HG03575 (cell line): ENCODE data around the gene REXO1.

Experiments used
- ATAC-seq: cut with Tn5 transposase; IDR thresholded peaks from one replicate; pipeline ENCODE4 v1.9.1; 2021; ENCODE audit not compliant: unreplicated experiment, insufficient number of reproducible peaks, low FRiP score; ENCODE audit errors: extremely low read depth

The REXO1 gene

DNA sequence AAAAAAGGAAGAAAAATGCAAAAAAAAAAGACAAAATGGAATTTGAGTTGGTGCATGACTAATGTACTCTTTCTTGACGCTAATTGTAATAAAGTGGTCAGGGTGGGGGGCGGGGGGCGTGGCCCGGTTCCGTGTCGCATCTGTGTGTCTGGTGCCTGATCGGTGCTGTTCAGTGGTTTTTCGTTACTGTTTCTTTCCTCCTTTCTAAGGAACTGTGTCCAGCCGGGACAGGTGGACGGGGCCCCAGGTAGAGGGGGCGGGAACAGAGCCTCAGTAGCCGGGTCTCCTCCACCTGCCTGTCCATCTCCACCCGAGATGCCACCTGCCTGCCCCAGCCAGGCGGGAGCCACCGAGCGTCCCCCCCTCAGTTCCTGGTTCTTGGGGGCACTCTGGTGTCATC lies 68.7 kb downstream of the REXO1 start:
- no peak for ATAC-seq

DNA sequence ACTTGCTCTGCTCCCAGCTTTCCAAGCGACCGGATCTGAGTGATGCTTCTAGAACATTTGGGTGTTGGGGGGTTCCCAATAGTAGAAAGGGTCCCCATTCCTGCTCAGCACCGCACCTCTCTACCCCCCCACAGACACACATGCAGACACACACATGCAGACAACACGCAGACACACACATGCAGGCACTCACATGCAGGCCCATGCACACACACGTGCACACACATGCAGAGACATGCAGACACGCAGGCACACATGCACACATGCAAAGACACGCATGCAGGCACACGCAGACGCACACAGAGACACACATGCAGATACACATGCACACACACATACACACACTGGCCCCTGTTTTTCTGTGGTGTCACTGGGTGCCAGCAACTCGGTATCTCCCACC lies 71.1 kb downstream of the REXO1 start:
- ATAC-seq = no peak

DNA sequence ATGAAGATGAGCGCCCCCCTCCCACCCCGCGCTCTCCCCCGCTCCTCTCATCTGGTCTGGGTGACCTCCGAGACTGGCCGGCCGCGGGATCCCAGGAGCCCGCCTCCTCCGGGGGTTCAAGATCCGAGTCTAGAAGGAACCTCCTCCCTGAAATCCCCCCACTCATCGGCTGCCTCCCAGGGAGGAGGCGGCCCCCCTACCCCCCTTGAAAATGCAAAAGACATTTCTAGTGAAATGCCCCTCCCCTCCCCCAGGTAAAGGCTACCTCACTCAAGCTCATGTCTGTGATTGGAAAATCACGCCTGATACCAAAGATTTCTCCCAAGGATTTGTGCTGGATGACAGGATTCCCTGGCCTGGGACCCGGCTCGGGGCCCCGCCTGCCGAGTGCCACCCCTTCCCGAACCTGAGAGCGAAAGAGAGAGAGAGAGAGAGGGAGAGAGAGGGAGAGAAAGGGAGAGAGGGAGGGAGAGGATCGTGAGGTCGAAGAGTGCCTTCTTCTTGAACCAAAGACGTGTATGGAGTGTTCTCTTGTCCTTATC lies 71.6 kb downstream of the REXO1 start:
- no peak for ATAC-seq

DNA sequence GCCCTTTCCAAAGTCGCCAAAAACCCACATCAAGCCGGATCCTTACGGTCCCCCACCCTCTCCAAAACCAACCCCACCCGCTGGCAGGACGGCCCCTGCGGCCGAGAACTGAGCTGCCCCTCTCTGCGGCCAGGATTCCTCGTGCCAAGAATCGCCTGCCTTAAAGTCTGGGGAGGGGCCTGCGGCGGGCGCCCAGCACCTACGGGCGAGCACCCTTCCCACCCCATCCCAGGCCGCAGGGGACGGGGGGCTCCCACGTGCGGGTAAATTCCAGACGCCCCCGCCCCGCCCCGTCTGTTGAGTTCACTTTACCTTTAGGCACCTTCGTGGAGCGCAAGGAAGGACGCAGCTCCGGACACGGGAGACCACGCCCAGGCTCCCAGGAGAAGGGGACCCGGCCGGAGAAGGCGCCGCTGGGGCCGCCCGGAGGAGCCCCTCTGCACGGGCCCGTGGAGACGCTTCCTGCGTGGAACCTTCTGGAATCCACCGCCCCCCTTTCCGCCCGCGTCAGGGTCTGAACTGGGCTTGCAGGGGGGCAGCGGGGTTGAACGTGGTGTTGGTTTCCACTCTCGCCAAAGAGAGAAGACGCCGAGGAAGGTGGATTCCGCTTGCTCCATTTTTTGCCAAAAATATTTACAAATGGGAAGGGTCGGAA lies 72.2 kb downstream of the REXO1 start:
- no peak for ATAC-seq

GRCh38 chr19:1774989-1775772 lies 73.1 kb downstream of the REXO1 start:
- no peak for ATAC-seq

DNA sequence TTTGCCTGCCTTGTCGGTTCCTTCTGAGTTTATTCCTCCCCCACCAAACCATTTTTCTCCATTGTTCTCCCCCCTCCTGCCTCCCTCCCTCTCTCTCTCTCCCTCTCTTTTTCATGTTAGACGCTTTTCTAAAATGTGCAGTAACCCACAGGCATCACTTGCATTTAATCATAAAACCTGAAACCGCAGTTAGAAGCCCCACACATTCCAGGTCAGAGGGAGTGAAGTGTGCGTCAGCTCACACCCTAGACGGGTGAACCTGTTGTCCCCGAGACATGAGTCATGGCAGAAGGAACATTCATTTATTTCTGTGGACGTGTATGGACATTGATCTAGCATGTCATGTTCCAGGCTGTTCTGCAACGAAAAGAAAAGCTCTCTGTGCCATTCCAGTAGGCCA lies 75.1 kb downstream of the REXO1 start:
- no peak for ATAC-seq

DNA sequence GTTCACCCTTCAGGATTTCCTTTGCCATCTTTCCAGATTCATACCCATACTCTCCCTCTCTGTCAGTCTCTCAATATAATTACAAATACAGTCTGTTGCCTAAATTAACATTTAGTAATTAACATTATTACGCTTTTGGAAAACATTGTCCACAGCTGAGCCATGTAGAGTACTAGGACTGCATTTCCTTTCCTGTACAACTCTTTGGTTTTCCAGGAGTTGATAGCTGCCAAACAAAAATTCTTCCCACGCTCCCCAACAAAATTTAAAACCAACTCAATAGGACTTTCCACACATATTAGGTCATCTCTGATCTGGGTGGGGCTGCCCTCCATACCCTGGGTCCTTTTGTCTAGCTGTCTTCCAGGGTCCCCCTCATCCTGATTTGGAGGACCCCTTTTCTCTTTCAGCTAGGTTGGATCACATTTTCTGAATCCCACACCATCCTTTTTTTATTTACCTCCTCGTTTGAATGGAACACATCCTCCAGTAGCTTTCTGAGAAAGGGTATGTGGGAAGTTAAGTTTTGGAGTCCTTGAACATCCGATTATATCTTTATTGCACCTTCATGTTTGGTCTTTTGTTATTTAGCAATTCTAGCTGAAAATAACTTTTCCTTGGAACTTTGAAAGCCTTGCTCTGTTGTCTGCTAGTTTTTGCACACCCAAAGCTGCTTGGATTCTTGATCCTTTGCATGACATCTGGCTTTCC lies 77.3 kb downstream of the REXO1 start:
- ATAC-seq = no peak

- no peak for ATAC-seq
Observed at GRCh38 chr19:1769645-1769985, 78.7 kb downstream of the REXO1 start.

DNA sequence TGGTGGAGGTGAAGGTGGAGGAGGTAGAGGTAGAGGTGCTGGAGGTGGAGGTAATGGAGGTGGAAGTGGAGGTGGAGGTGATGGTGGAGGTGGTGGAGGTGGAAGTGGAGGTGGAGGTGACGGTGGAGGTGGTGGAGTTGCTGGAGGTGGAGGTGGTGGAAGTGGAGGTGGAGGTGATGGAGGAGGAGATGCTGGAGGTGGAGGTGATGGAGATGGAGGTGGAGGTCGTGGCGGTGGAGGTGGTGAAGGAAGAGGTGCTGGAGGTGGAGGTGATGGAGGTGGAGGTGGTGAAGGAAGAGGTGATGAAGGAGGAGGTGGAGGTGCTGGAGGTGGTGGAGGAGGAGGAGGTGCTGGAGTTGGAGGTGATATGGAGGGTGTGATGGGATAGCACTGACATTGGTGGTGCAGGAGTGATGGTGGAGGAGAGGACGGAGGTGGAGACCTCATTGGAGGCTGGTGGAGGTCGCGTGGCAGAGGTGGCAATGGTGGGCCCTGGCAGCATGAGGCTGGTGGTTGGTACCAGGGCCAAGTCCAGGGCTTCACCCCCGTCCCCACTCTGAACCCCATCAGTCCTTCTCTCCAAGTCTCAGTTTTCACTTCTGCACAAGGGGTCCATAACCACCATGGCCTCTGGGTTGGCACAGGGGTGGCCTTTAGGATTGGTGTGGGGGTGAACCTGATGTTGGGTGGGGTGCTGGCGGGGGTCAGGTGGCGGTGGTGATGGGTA lies 79.2 kb downstream of the REXO1 start:
- no peak for ATAC-seq

DNA sequence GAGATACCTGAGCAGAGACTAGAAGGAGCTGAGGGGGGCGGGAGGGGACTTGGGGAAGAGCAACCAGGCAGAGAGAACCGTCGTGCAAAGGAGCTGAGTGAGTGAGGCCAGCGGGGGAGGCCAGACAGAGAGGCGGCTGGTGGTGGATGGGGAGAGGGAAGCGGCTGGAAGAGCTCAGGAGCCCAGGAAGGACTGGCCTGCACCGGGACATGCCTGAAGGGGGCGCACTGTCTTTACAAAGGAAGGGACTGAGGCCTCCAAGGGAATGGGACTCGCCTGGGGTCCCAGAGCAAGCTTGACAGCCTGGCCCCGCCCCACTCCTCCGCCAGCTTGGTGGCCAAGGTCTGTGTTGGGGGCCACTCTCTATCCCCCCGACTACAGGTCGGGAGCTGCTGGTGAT lies 80.0 kb downstream of the REXO1 start:
- ATAC-seq = no peak

GRCh38 chr19:1767464-1767933 lies 80.8 kb downstream of the REXO1 start:
- ATAC-seq = no peak

DNA sequence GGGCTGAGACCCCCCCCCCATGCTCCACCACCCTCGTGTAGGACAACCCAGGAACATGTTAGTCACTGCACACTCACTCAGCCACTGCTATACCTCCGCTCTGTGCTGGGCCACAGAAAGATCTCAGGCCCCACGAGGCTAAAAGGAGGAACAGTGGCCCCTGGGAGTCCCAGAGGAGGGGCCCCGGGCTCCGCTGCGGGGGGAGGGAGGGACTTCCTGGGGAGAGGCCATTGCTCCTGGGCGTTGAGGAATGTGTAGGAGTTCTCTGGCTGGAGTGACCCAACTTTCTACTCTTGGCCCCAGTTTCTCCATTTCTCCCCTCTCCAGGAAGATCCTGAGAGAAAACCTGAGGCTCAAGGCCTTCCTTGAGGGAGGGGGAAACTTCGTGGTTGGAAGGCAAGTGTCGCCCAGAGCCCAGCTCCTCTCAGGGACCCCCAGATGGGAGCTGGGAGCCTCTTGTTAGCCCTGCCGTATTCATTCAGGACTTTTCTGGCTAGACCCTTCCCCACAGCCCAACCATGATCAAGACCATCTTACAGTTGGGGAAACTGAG lies 81.4 kb downstream of the REXO1 start:
- ATAC-seq = no peak

DNA sequence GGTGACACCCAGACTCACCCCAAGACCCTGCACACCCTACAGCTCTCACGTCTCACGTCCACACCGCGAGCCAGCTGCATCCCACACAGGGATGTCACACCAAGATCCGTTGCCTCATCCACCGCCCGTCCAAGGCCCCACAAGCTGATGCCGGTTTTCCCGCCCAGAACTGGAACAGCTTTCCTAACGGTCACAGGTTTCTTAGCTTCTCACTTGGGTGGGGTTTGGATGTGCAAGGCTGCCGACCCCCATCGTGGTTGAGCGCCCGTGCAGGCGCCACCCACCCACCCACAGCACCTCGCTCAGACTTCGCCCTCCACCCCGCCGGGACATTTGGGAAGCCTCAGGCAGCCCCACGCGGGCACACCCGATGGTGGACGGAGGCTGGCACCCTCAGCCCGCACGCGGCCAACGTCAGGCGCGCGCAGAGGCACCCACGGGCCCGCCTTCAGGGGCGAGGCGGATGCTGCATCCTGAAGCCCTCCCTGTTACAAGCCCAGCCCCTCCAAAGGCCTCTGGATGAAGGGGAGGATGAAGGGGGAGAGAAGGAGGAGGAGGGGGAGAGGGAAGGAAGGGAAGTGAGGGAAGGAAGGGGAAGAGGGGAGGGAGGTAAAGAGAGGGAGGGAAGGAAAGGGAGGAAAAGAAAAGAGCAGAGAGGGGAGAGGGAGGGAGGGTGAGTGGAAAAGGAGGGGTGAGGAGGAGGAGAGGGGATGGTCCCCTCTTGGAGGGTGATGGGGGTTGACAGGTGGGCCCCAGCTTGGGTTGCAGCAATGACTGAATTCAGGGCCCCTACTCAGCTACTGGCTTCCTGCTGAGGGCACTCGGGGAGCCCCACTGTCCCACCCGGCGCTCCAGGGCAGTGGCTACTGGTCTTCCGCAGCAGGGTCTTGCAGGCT lies 82.1 kb downstream of the REXO1 start:
- no peak for ATAC-seq
